Thyroid gland (tissue), 4 donors: Measurements from ENCODE around the gene CCDC138.

Experiments used
- POLR2A ChIP-seq, 2 donors: fragments of 450-650 bp; IDR thresholded peaks; one replicate each; pipeline ENCODE4 v1.6.1; 2017; ENCODE audit warnings: antibody characterized with exemption in 2 of 2, mild to moderate bottlenecking in 2 of 2, moderate library complexity in 1 of 2
- TF ChIP-seq, protein P1 (sequence below), 6 experiments: fragments of 200-600 bp in 3 of 6; fragments of 450-650 bp in 3 of 6; sonication (generic) in 3 of 6; IDR thresholded peaks; one replicate each; pipeline ENCODE4 v1.5.1; 2016 to 2019; ENCODE audit warnings: antibody characterized with exemption in 6 of 6, mild to moderate bottlenecking in 2 of 6, inconsistent platforms in 1 of 6, moderate library complexity in 1 of 6

- TF ChIP-seq, protein P1, sequence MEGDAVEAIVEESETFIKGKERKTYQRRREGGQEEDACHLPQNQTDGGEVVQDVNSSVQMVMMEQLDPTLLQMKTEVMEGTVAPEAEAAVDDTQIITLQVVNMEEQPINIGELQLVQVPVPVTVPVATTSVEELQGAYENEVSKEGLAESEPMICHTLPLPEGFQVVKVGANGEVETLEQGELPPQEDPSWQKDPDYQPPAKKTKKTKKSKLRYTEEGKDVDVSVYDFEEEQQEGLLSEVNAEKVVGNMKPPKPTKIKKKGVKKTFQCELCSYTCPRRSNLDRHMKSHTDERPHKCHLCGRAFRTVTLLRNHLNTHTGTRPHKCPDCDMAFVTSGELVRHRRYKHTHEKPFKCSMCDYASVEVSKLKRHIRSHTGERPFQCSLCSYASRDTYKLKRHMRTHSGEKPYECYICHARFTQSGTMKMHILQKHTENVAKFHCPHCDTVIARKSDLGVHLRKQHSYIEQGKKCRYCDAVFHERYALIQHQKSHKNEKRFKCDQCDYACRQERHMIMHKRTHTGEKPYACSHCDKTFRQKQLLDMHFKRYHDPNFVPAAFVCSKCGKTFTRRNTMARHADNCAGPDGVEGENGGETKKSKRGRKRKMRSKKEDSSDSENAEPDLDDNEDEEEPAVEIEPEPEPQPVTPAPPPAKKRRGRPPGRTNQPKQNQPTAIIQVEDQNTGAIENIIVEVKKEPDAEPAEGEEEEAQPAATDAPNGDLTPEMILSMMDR (IDR thresholded peaks at IDR 0.05) = no peak
- TF ChIP-seq POLR2A (IDR thresholded peaks at IDR 0.05) = peak in 1 of 2 donors; percentile 57
Measured at GRCh38 chr2:108786354-108787215, at the start of gene CCDC138.
